Body of pancreas (tissue), 4 donors: ENCODE results near the gene COX6A2. TPM values are rescaled to one million over a fixed set of nuclear protein-coding genes. Genes with fewer than 3 reads are reported as not detected.

Source experiments
- ATAC-seq: fragments of 150-250 bp; one replicate; pipeline ENCODE4 v1.9.1; 2016
- DNase-seq, 4 donors: peaks; one replicate each; pipeline ENCODE4 v3.0.0-alpha.2; 2019
- H3K27ac ChIP-seq, 4 donors: fragments of 200-600 bp; sonication (generic); 1 replicate in 3 of 4; 2 replicates in 1 of 4; pipeline versions ENCODE4 v1.5.1 to v1.6.1; 2016 to 2019; ENCODE audit warnings: mild to moderate bottlenecking in 1 of 4, mixed read lengths in 1 of 4, moderate library complexity in 1 of 4
- H3K27me3 ChIP-seq, 2 donors: fragments of 200-600 bp; sonication (generic); one replicate each; pipeline ENCODE4 v1.6.0; 2016; ENCODE audit warnings: mild to moderate bottlenecking in 1 of 2
- H3K36me3 ChIP-seq, 2 donors: fragments of 200-600 bp; sonication (generic); replicated peaks in 1 of 2; 2 replicates each; pipeline ENCODE4 v1.5.1; 2016; ENCODE audit warnings: low read depth in 2 of 2; ENCODE audit not compliant: insufficient read depth in 1 of 2
- H3K4me1 ChIP-seq: fragments of 200-600 bp; sonication (generic); one replicate; pipeline ENCODE4 v1.6.0; 2016
- H3K4me3 ChIP-seq, 2 donors: fragments of 200-600 bp; sonication (generic); 1 replicate in 1 of 2; 2 replicates in 1 of 2; pipeline ENCODE4 v1.5.1; 2016 to 2019
- H3K9me3 ChIP-seq, 3 donors: fragments of 200-600 bp; sonication (generic); 1 replicate in 2 of 3; 2 replicates in 1 of 3; pipeline ENCODE4 v1.5.1; 2016
- POLR2A ChIP-seq, 3 donors: fragments of 450-650 bp; IDR thresholded peaks; one replicate each; pipeline ENCODE4 v1.6.1; 2016; ENCODE audit warnings: antibody characterized with exemption in 3 of 3, mild to moderate bottlenecking in 2 of 3
- WGBS, 2 donors: methylation state at CpG; one replicate each; pipeline ENCODE4 v1.1.5; 2017; 5-methylcytosine and 5-hydroxymethylcytosine counted together
- intact Hi-C: fragments of 100-400 bp; cut with DNase I; formaldehyde crosslinking; loops from one replicate; pipeline ENCODE4 v1.15.1; 2023
- total RNA-seq, 2 donors: library from RNA; depleted of rRNA; stranded (reverse); fragments of >200 nt; gene quantifications; one replicate each; pipeline ENCODE4 v1.1.0, GENCODE V29; 2016
- TF ChIP-seq, protein P1 (sequence below), 7 experiments: fragments of 450-650 bp in 4 of 7; fragments of 200-600 bp in 3 of 7; sonication (generic) in 3 of 7; IDR thresholded peaks; one replicate each; pipeline ENCODE4 v1.5.1; 2016 to 2019; ENCODE audit warnings: antibody characterized with exemption in 7 of 7

The COX6A2 gene
- total RNA-seq, 2 donors from 2014 or later = not detected

DNA sequence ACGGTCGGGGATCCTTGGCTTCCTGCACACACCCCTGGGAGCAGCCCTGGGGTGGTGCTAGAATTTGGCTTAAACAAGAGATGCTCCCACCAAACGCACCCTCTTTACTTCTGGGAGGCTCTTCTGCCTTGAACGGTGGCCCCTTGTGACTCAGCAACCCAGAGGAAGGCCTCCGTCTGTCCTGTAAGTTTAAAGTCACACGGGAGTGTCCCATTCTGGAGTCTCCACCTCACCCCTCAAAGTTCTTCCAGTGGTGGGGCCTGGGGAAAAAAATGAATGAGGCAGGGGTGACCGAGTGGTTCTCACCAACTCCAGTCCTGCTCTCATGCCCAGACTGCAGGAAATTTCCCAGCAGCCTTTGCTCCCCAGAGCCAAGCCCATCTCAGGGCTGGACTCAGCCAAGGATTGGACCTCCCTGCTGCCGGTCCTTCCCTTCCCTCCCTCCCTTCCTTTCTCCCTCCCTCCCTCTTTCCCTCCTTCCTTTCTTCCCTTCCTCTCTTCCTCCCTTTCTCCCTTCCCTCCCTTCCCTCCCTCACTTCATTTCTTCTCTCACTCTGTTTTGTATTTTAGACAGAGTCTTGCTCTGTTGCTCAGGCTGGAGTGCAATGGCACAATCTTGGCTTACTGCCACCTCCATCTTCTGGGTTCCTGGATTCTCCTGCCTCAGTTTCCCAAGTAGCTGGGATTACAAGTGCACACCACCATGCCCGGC lies 23.7 kb downstream of the COX6A2 start:
- Histone ChIP-seq H3K9me3 (no peaks in the 10 kb centered on the region), H3K27ac (no peak overlapping the region), H3K4me3 (no peak overlapping the region), H3K4me1 (no peaks in the 10 kb centered on the region), H3K27me3 (no peaks in the 10 kb centered on the region), H3K36me3 (no peaks in the 10 kb centered on the region)
- no peak for DNase-seq
- ATAC-seq = no peak
- 67 to 69% methylated on average over 7 to 9 of the region's 9 CpGs for WGBS, 2 donors
- TF ChIP-seq, protein P1, sequence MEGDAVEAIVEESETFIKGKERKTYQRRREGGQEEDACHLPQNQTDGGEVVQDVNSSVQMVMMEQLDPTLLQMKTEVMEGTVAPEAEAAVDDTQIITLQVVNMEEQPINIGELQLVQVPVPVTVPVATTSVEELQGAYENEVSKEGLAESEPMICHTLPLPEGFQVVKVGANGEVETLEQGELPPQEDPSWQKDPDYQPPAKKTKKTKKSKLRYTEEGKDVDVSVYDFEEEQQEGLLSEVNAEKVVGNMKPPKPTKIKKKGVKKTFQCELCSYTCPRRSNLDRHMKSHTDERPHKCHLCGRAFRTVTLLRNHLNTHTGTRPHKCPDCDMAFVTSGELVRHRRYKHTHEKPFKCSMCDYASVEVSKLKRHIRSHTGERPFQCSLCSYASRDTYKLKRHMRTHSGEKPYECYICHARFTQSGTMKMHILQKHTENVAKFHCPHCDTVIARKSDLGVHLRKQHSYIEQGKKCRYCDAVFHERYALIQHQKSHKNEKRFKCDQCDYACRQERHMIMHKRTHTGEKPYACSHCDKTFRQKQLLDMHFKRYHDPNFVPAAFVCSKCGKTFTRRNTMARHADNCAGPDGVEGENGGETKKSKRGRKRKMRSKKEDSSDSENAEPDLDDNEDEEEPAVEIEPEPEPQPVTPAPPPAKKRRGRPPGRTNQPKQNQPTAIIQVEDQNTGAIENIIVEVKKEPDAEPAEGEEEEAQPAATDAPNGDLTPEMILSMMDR (IDR thresholded peaks at IDR 0.05) = no peak
- no peak for TF ChIP-seq POLR2A (IDR thresholded peaks at IDR 0.05)
- intact Hi-C loops = no loop called here

DNA sequence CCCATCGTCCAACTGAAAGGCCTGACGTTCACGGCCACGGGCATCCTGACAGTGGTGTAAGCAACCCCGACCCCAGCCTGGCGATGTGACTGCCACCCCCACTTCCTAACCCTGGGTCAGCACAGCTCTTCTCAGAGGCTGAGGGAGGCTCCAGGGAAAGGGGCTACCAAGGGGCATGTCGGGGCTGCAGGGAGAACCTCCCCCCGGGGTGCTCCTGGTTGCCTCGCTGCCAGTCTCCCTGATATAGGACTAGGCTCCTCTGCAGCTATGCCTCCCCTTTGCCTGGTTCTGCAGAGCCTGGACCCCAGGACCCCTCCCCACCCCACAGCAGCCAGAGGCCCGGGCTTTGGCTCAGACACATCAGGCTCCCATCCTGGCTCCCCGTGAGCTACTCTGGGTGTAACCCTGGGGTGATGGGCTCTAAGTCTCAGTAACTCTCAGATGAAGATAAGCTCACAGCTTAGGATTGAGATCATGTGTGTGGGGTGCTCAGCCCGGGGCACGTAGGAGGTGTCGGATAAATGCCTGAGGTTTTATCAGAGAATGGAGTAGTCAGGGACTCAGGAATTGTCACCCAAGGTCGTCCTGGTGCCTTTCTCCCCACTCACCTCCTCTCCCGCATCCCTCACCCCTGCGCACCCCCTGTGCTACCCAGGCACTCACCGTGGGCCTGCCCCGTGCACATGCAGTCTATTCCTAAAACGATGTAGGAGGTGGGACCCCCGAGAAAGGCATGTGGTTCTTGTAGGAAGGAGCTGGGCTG lies 24.4 kb downstream of the COX6A2 start:
- ATAC-seq = no peak
- H3K4me1 ChIP-seq = no peaks in the 10 kb centered on the region
- DNase-seq = no peak
- no peaks in the 10 kb centered on the region for H3K27me3 ChIP-seq
- H3K4me3 ChIP-seq = no peak overlapping the region
- no peaks in the 10 kb centered on the region for H3K9me3 ChIP-seq
- intact Hi-C loops = no loop called here
- no peak for TF ChIP-seq POLR2A (IDR thresholded peaks at IDR 0.05)
- TF ChIP-seq, protein P1 (IDR thresholded peaks at IDR 0.05) = no peak
- WGBS, 2 donors = 73 to 81% methylated on average over 13 to 21 of the region's 21 CpGs
- no peak overlapping the region for H3K27ac ChIP-seq
- H3K36me3 ChIP-seq = no peaks in the 10 kb centered on the region

DNA sequence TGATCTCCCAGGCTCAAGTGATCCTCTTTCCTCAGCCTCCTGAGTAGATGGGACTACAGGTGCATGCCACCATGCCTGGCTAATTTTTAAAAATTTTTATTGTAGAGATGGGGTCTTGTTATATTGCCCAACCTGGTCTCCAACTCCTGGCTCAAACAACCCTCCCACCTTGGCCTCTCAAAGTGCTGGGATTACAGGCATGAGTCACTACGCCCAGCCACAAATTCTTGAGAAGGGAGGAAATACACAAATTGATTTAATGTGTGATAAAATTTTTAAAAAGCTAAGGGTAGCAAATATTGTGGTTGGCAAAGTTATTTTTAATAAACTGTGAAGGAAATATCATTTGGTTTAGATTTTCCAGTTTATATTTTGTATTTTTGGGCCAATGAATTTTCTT lies 25.5 kb downstream of the COX6A2 start:
- no peak for DNase-seq
- TF ChIP-seq, protein P1 (IDR thresholded peaks at IDR 0.05) = no peak
- no peak for TF ChIP-seq POLR2A (IDR thresholded peaks at IDR 0.05)
- H3K27ac ChIP-seq = no peak overlapping the region
- no peaks in the 10 kb centered on the region for H3K9me3 ChIP-seq
- no peak for ATAC-seq
- H3K4me3 ChIP-seq = no peak overlapping the region
- intact Hi-C loops = no loop called here
- H3K36me3 ChIP-seq = no peaks in the 10 kb centered on the region
- 90 to 91% methylated on average over 1 of the region's 1 CpG for WGBS, 2 donors
- H3K4me1 ChIP-seq = no peaks in the 10 kb centered on the region
- H3K27me3 ChIP-seq = no peaks in the 10 kb centered on the region

- no peaks in the 10 kb centered on the region for H3K27me3 ChIP-seq
- no peaks in the 10 kb centered on the region for H3K9me3 ChIP-seq
- 67 to 92% methylated on average over 6 to 11 of the region's 11 CpGs for WGBS, 2 donors
- no peak overlapping the region for H3K27ac ChIP-seq
- no peak overlapping the region for H3K4me3 ChIP-seq
- H3K4me1 ChIP-seq = no peaks in the 10 kb centered on the region
- ATAC-seq (no peak), DNase-seq (no peak)
- H3K36me3 ChIP-seq = no peaks in the 10 kb centered on the region
- intact Hi-C loops = no loop called here
- TF ChIP-seq, protein P1 (IDR thresholded peaks at IDR 0.05) = no peak
- TF ChIP-seq POLR2A (IDR thresholded peaks at IDR 0.05) = no peak
These were observed 26.7 kb downstream of the COX6A2 start for GRCh38 chr16:31401436-31401835.
